Measurements from ENCODE around the gene FAM13A.

Gene FAM13A

DNA sequence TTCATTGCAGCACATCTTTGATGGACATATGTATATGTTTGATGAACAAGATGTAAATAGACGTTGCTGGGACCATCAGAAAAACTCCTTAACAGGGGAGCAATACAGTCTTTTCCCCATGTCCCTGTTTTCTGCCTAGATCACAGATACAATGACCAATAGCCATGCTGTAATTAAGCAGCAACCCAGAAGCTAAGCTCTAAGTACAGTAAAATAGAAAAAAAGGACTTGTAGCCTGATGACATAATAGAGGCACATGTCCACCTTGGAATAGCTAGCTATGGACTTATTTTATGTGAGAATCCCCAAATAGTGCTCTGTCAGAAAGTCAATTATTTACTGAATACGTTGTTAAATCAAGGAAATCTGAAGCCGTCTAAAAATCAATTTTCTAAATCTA is 14.9 kb downstream of the FAM13A start:
- H3K27ac ChIP-seq (ENCODE audit: low read length), result no peak overlapping the region
- no peaks in the 10 kb centered on the region for H3K36me3 ChIP-seq (ENCODE audit: control insufficient read depth, insufficient read depth, low read length)
- H3K9me3 ChIP-seq (ENCODE audit: control insufficient read depth, insufficient read depth, low read length), result no peaks in the 10 kb centered on the region
- H3K4me3 ChIP-seq (ENCODE audit: low read length), result no peak overlapping the region
- no peaks in the 10 kb centered on the region for H3K27me3 ChIP-seq (ENCODE audit: control insufficient read depth, insufficient read depth, low read length)
- H3K4me1 ChIP-seq (ENCODE audit: control insufficient read depth, insufficient read depth, low read length), result no peaks in the 10 kb centered on the region
- no CpG with 5 or more reads among the region's 3 CpGs for WGBS (ENCODE audit: insufficient coverage, insufficient read length)
- no peak for DNase-seq (ENCODE audit: low read depth, low spot score)

GRCh38 chr4:89039730-89040338 is 17.2 kb downstream of the FAM13A start:
- WGBS (ENCODE audit: insufficient coverage, insufficient read length), result no CpG with 5 or more reads among the region's 4 CpGs
- H3K27ac ChIP-seq (ENCODE audit: low read length), result no peak overlapping the region
- no peaks in the 10 kb centered on the region for H3K4me1 ChIP-seq (ENCODE audit: control insufficient read depth, insufficient read depth, low read length)
- peaks cover 3% of the 10 kb centered on the region; the same call in 1 of the 2 replicates for H3K9me3 ChIP-seq (ENCODE audit: control insufficient read depth, insufficient read depth, low read length)
- H3K27me3 ChIP-seq (ENCODE audit: control insufficient read depth, insufficient read depth, low read length), result no peaks in the 10 kb centered on the region
- no peak overlapping the region for H3K4me3 ChIP-seq (ENCODE audit: low read length)
- no peaks in the 10 kb centered on the region for H3K36me3 ChIP-seq (ENCODE audit: control insufficient read depth, insufficient read depth, low read length)
- DNase-seq (ENCODE audit: low read depth, low spot score), result no peak

DNA sequence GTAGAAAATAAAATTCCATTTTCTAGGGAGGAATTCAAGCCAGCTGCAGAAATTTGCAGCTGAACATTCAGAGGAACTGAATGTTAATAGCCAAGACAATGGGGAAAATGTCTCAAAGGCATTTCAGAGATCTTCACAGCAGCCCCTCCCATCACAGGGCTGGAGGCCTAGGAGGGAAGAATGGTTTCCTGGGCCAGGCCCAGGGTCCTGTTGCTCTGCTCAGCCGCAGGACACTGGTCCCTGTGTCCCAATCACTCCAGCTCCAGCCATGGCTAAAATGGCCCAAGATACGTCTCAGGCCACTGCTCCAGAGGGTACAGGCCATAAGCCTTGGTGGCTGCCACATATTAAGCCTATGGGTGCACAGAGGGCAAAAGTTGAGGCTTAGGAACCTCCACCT is 20.4 kb downstream of the FAM13A start:
- Histone ChIP-seq H3K36me3 (ENCODE audit: control insufficient read depth, insufficient read depth, low read length) (no peaks in the 10 kb centered on the region), H3K27ac (ENCODE audit: low read length) (no peak overlapping the region), H3K27me3 (ENCODE audit: control insufficient read depth, insufficient read depth, low read length) (no peaks in the 10 kb centered on the region), H3K4me3 (ENCODE audit: low read length) (no peak overlapping the region), H3K9me3 (ENCODE audit: control insufficient read depth, insufficient read depth, low read length) (peaks cover 3% of the 10 kb centered on the region; the same call in 1 of the 2 replicates), H3K4me1 (ENCODE audit: control insufficient read depth, insufficient read depth, low read length) (no peaks in the 10 kb centered on the region)
- no peak for DNase-seq (ENCODE audit: low read depth, low spot score)
- no CpG with 5 or more reads among the region's 2 CpGs for WGBS (ENCODE audit: insufficient coverage, insufficient read length)

DNA sequence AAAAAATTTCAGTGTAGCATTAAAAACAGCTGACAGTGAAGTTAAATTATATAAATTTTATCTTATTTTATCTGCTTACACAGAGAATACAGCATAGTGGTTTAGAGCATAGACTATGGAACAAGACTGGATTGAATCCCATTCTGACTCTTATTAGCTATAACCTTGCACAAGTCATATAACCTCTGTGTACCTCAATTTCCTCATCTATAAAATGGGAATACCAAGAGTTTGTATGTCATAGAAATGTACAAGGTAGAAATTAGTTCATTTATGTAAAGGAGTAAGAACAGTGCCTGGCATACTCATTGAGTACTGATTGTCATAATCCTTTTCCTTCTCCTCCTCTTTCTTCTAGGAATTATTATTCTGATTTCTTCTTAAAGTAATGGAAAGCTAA is 25.7 kb downstream of the FAM13A start:
- Histone ChIP-seq H3K4me1 (ENCODE audit: control insufficient read depth, insufficient read depth, low read length) (no peaks in the 10 kb centered on the region), H3K27ac (ENCODE audit: low read length) (no peak overlapping the region), H3K27me3 (ENCODE audit: control insufficient read depth, insufficient read depth, low read length) (no peaks in the 10 kb centered on the region), H3K36me3 (ENCODE audit: control insufficient read depth, insufficient read depth, low read length) (no peaks in the 10 kb centered on the region), H3K4me3 (ENCODE audit: low read length) (no peak overlapping the region), H3K9me3 (ENCODE audit: control insufficient read depth, insufficient read depth, low read length) (peaks cover 2% of the 10 kb centered on the region; the same call in 1 of the 2 replicates)
- no peak for DNase-seq (ENCODE audit: low read depth, low spot score)

DNA sequence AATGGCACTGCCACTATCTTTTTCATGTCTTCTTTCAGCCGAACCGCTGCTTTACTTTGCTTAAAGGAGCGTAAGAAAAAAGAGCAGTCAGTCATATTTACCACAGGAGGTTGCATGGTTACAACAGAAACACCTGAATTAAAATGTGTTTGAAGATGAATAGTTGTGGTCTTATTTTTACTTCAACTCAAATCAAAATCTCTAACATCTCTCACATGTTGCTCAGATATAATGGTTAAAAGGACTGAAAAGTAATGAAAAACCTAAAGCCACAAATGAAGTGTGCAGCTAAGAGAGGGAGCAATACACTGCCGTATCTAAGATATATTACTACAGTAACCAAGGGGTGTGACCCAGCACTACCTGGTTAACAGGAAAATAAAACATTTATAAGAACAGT is 27.4 kb downstream of the FAM13A start:
- Histone ChIP-seq H3K36me3 (ENCODE audit: control insufficient read depth, insufficient read depth, low read length) (no peaks in the 10 kb centered on the region), H3K27ac (ENCODE audit: low read length) (no peak overlapping the region), H3K4me3 (ENCODE audit: low read length) (no peak overlapping the region), H3K9me3 (ENCODE audit: control insufficient read depth, insufficient read depth, low read length) (no peaks in the 10 kb centered on the region), H3K27me3 (ENCODE audit: control insufficient read depth, insufficient read depth, low read length) (no peaks in the 10 kb centered on the region), H3K4me1 (ENCODE audit: control insufficient read depth, insufficient read depth, low read length) (no peaks in the 10 kb centered on the region)
- no CpG with 5 or more reads among the region's 4 CpGs for WGBS (ENCODE audit: insufficient coverage, insufficient read length)
- DNase-seq (ENCODE audit: low read depth, low spot score), result no peak

DNA sequence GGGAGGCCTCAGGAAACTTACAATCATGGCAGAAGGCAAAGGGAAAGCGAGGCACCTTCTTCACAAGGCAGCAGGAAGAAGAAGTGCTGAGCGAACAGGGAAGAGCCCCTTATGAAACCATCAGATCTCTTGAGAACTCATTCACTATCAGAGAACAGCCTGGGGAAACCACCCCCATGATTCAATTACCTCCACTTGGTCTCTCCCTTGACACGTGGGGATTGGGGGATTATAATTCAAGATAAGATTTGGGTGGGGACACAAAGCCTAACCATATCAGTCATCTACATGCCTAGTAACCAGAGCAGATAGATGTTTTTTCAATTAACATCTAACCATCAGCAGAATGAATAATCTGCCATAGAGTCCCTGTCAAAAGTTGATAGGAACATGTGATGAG is 30.4 kb downstream of the FAM13A start:
- no CpG with 5 or more reads among the region's 3 CpGs for WGBS (ENCODE audit: insufficient coverage, insufficient read length)
- Histone ChIP-seq H3K27me3 (ENCODE audit: control insufficient read depth, insufficient read depth, low read length) (no peaks in the 10 kb centered on the region), H3K9me3 (ENCODE audit: control insufficient read depth, insufficient read depth, low read length) (no peaks in the 10 kb centered on the region), H3K4me1 (ENCODE audit: control insufficient read depth, insufficient read depth, low read length) (no peaks in the 10 kb centered on the region), H3K36me3 (ENCODE audit: control insufficient read depth, insufficient read depth, low read length) (no peaks in the 10 kb centered on the region), H3K27ac (ENCODE audit: low read length) (no peak overlapping the region), H3K4me3 (ENCODE audit: low read length) (no peak overlapping the region)
- DNase-seq (ENCODE audit: low read depth, low spot score), result no peak

DNA sequence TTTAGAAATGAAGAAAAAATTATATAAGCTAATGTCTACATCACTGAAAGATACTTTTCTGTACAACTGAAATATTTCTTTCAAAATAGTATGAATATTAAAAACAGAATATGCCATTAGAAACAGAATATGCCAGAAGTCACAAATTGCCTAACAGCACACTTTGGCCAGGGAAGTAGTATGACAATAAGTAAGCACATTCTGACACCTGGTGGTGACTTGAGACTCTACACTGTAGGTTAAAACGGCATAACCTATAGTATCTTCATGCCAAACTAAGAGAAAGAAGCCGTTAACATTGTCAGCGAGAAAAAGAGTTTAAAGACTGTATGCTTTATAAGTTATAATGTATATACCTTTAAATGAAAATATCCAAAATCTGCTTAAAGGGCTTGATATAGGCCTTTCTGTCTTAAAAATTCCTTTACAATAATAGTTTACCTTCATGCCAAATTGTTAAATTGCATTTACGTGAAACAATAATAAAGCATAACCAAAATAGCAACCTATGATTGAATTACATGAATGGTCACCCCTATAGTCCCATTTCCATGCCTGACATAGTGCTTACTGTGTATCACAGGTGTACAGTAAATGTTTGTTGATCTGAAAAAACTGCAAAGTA is 32.8 kb downstream of the FAM13A start:
- Histone ChIP-seq H3K27me3 (ENCODE audit: control insufficient read depth, insufficient read depth, low read length) (no peaks in the 10 kb centered on the region), H3K27ac (ENCODE audit: low read length) (no peak overlapping the region), H3K9me3 (ENCODE audit: control insufficient read depth, insufficient read depth, low read length) (no peaks in the 10 kb centered on the region), H3K36me3 (ENCODE audit: control insufficient read depth, insufficient read depth, low read length) (peaks cover 2% of the 10 kb centered on the region; the same call in 1 of the 2 replicates), H3K4me3 (ENCODE audit: low read length) (no peak overlapping the region), H3K4me1 (ENCODE audit: control insufficient read depth, insufficient read depth, low read length) (no peaks in the 10 kb centered on the region)
- peak; percentile 37 for DNase-seq (ENCODE audit: low read depth, low spot score)
- no CpG with 5 or more reads among the region's 4 CpGs for WGBS (ENCODE audit: insufficient coverage, insufficient read length)

DNA sequence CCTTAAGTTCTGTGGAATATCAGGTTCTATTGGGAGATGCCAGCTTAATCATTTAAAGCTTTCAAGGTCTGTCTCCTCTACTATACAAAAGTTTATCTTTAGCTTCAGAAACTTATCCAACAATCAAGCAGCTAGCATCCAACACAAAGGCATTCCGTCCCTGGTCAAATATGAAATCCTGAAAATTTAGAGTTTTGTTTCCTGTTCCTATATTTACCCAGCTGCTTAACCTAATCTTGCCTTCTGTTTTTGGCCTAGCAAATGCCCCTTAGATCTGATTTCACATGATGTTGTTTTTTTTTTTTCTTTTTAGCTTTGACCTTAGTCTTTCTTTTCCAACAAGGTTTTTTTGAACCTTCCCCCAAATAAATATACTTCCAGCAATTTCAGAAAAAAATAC is 33.8 kb downstream of the FAM13A start:
- no CpG with 5 or more reads among the region's 1 CpG for WGBS (ENCODE audit: insufficient coverage, insufficient read length)
- Histone ChIP-seq H3K9me3 (ENCODE audit: control insufficient read depth, insufficient read depth, low read length) (no peaks in the 10 kb centered on the region), H3K27me3 (ENCODE audit: control insufficient read depth, insufficient read depth, low read length) (no peaks in the 10 kb centered on the region), H3K4me1 (ENCODE audit: control insufficient read depth, insufficient read depth, low read length) (no peaks in the 10 kb centered on the region), H3K4me3 (ENCODE audit: low read length) (no peak overlapping the region), H3K27ac (ENCODE audit: low read length) (no peak overlapping the region), H3K36me3 (ENCODE audit: control insufficient read depth, insufficient read depth, low read length) (peaks cover 2% of the 10 kb centered on the region; the same call in 1 of the 2 replicates)
- no peak for DNase-seq (ENCODE audit: low read depth, low spot score)

GRCh38 chr4:89022426-89023128 is 34.4 kb downstream of the FAM13A start:
- Histone ChIP-seq H3K4me1 (ENCODE audit: control insufficient read depth, insufficient read depth, low read length) (no peaks in the 10 kb centered on the region), H3K27ac (ENCODE audit: low read length) (no peak overlapping the region), H3K36me3 (ENCODE audit: control insufficient read depth, insufficient read depth, low read length) (peaks cover 2% of the 10 kb centered on the region; the same call in 1 of the 2 replicates), H3K27me3 (ENCODE audit: control insufficient read depth, insufficient read depth, low read length) (no peaks in the 10 kb centered on the region), H3K4me3 (ENCODE audit: low read length) (no peak overlapping the region), H3K9me3 (ENCODE audit: control insufficient read depth, insufficient read depth, low read length) (no peaks in the 10 kb centered on the region)
- no peak for DNase-seq (ENCODE audit: low read depth, low spot score)
- no CpG with 5 or more reads among the region's 7 CpGs for WGBS (ENCODE audit: insufficient coverage, insufficient read length)

DNA sequence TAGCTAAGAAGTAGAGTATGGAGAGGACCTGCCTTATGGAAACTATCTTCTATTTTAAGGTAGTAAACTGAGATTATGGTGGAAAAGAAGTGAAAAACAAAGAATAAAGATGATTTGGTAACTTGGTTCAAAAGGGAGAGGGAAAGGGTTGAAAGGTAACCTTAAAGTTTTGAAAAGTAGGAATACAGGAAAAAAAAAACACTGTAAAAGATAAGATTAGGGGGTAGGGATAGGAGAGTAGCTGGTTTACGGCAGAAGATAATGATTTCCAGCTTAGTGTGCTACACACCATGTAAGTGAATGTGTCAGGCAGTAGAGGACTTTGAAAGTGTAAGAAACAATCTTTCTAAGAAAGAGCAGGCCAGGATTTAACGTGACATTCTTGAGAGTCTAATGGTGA is 35.3 kb downstream of the FAM13A start:
- WGBS (ENCODE audit: insufficient coverage, insufficient read length), result no CpG with 5 or more reads among the region's 2 CpGs
- no peak for DNase-seq (ENCODE audit: low read depth, low spot score)

More for the DNA sequence above, 35.3 kb downstream of the FAM13A start:
- H3K27ac ChIP-seq (ENCODE audit: low read length), result no peak overlapping the region
- no peaks in the 10 kb centered on the region for H3K27me3 ChIP-seq (ENCODE audit: control insufficient read depth, insufficient read depth, low read length)
- H3K36me3 ChIP-seq (ENCODE audit: control insufficient read depth, insufficient read depth, low read length), result peaks cover 4% of the 10 kb centered on the region; the same call in 1 of the 2 replicates
- no peaks in the 10 kb centered on the region for H3K9me3 ChIP-seq (ENCODE audit: control insufficient read depth, insufficient read depth, low read length)
- no peak overlapping the region for H3K4me3 ChIP-seq (ENCODE audit: low read length)
- H3K4me1 ChIP-seq (ENCODE audit: control insufficient read depth, insufficient read depth, low read length), result no peaks in the 10 kb centered on the region
